Epithelial cell of proximal tubule (primary cell): ENCODE data around the gene SLC31A2. TPM values are rescaled to one million over a fixed set of nuclear protein-coding genes. Genes with fewer than 3 reads are reported as not detected.
"Not testable (repeated sequence)": the region's sequence is repeated elsewhere in the genome, so short reads cannot be mapped to it uniquely, and the experiment has no call there.

Experiments used
- DNase-seq: peaks from one replicate; pipeline ENCODE4 v3.0.0-alpha.2; 2011; ENCODE audit warnings: low read depth
- H3K4me3 ChIP-seq: 2 replicates; pipeline ENCODE4 v1.5.1; 2011; ENCODE audit warnings: low read depth, mild to moderate bottlenecking, low read length
- CTCF ChIP-seq: conservative IDR thresholded peaks from 2 replicates; pipeline ENCODE4 v1.5.1; 2012; ENCODE audit warnings: low read depth, mild to moderate bottlenecking, low read length
- total RNA-seq: library from RNA; depleted of rRNA; stranded (reverse); fragments of >200 nt; gene quantifications from 2 replicates; pipeline ENCODE4 v1.2.3, GENCODE V29; 2015

The SLC31A2 gene
- total RNA-seq, 1 donor from 2014 or later: 3.7 TPM

GRCh38 chr9:113143432-113144227 lies 7.2 kb upstream of the SLC31A2 start:
- no peak for TF ChIP-seq CTCF
- H3K4me3 ChIP-seq: no peak overlapping the region
- DNase-seq: no peak

- no peak overlapping the region for H3K4me3 ChIP-seq
- TF ChIP-seq CTCF: no peak
- no peak for DNase-seq
Measured at GRCh38 chr9:113148372-113148705, 2.5 kb upstream of the SLC31A2 start.

- TF ChIP-seq CTCF: no peak
- no peak for DNase-seq
- H3K4me3 ChIP-seq: no peak overlapping the region
Measured at GRCh38 chr9:113148781-113149510, 1.9 kb upstream of the SLC31A2 start.

GRCh38 chr9:113149561-113149960 lies 1.2 kb upstream of the SLC31A2 start:
- H3K4me3 ChIP-seq, DNase-seq: not testable (repeated sequence)

- peak overlapping the region; percentile 90 for H3K4me3 ChIP-seq
- TF ChIP-seq CTCF: no peak
- DNase-seq: no peak
Measured at GRCh38 chr9:113151696-113152630, 1.2 kb downstream of the SLC31A2 start.

GRCh38 chr9:113152699-113153098 lies 1.9 kb downstream of the SLC31A2 start:
- DNase-seq: no peak
- H3K4me3 ChIP-seq: no peak overlapping the region
- no peak for TF ChIP-seq CTCF

- no peak for DNase-seq
- TF ChIP-seq CTCF: no peak
- no peak overlapping the region for H3K4me3 ChIP-seq
Measured at GRCh38 chr9:113153599-113153998, 2.8 kb downstream of the SLC31A2 start.
